ENCODE measurements around the gene SLC25A44. TPM values are rescaled to one million over a fixed set of nuclear protein-coding genes. Genes with fewer than 3 reads are reported as not detected.

SLC25A44 gene
- total RNA-seq, 1 donor from 2014 or later, result 21.3 TPM

GRCh38 chr1:156149374-156150332 lies 44.3 kb upstream of the SLC25A44 start:
- Histone ChIP-seq H3K4me2 (ENCODE audit: low read length) (no peak overlapping the region), H3K4me3 (ENCODE audit: insufficient read depth, low read depth, low read length) (no peak overlapping the region), H3K9me3 (ENCODE audit: insufficient read depth, low read depth, low read length) (no peaks in the 10 kb centered on the region), H3K79me2 (ENCODE audit: insufficient read depth, low read length) (no peaks in the 10 kb centered on the region), H3K4me1 (ENCODE audit: insufficient read depth, low read length) (peaks cover 19% of the 10 kb centered on the region), H2AFZ (ENCODE audit: low read depth, low read length) (no peak overlapping the region), H3K27ac (ENCODE audit: low read depth, low read length) (no peak overlapping the region), H3K36me3 (ENCODE audit: insufficient read depth, low read length) (no peaks in the 10 kb centered on the region), H3K9ac (ENCODE audit: low read length) (no peak overlapping the region), H4K20me1 (ENCODE audit: insufficient read depth, low read length) (peaks cover 10% of the 10 kb centered on the region), H3K27me3 (ENCODE audit: insufficient read depth, low read length) (peaks cover 18% of the 10 kb centered on the region)
- Mint-ChIP-seq H3K4me1 (ENCODE audit: low read depth, unreplicated experiment) (peaks cover 12% of the 10 kb centered on the region), H3K36me3 (ENCODE audit: low read depth, unreplicated experiment) (no peaks in the 10 kb centered on the region), H3K4me3 (ENCODE audit: unreplicated experiment) (no peak overlapping the region), H3K27me3 (ENCODE audit: low read depth, unreplicated experiment) (peaks cover 32% of the 10 kb centered on the region), H3K27ac (ENCODE audit: unreplicated experiment) (no peak overlapping the region), H3K9me3 (ENCODE audit: unreplicated experiment) (no peaks in the 10 kb centered on the region)
- DNase-seq (ENCODE audit: low read depth) (no peak), FAIRE-seq (no peak)
- TF ChIP-seq CTCF (IDR thresholded peaks at IDR 0.05; ENCODE audit: insufficient read depth, low read depth, low read length) (no peak), EZH2 (IDR thresholded peaks at IDR 0.05; ENCODE audit: insufficient read depth, low read length) (peak; percentile 62)

GRCh38 chr1:156150333-156151011 lies 43.4 kb upstream of the SLC25A44 start:
- H3K27ac Mint-ChIP-seq (ENCODE audit: unreplicated experiment), result no peak overlapping the region
- Histone ChIP-seq H3K4me3 (ENCODE audit: insufficient read depth, low read depth, low read length) (no peak overlapping the region), H4K20me1 (ENCODE audit: insufficient read depth, low read length) (peaks cover 4% of the 10 kb centered on the region), H3K4me1 (ENCODE audit: insufficient read depth, low read length) (peaks cover 19% of the 10 kb centered on the region), H3K79me2 (ENCODE audit: insufficient read depth, low read length) (no peaks in the 10 kb centered on the region), H3K9me3 (ENCODE audit: insufficient read depth, low read depth, low read length) (no peaks in the 10 kb centered on the region), H3K4me2 (ENCODE audit: low read length) (no peak overlapping the region), H3K9ac (ENCODE audit: low read length) (no peak overlapping the region), H2AFZ (ENCODE audit: low read depth, low read length) (no peak overlapping the region), H3K27ac (ENCODE audit: low read depth, low read length) (no peak overlapping the region), H3K27me3 (ENCODE audit: insufficient read depth, low read length) (peaks cover 18% of the 10 kb centered on the region), H3K36me3 (ENCODE audit: insufficient read depth, low read length) (no peaks in the 10 kb centered on the region)
- no peaks in the 10 kb centered on the region for H3K36me3 Mint-ChIP-seq (ENCODE audit: low read depth, unreplicated experiment)
- peaks cover 34% of the 10 kb centered on the region for H3K27me3 Mint-ChIP-seq (ENCODE audit: low read depth, unreplicated experiment)
- DNase-seq (ENCODE audit: low read depth) (no peak), FAIRE-seq (no peak)
- TF ChIP-seq CTCF (IDR thresholded peaks at IDR 0.05; ENCODE audit: insufficient read depth, low read depth, low read length), result no peak
- no peak for TF ChIP-seq EZH2 (IDR thresholded peaks at IDR 0.05; ENCODE audit: insufficient read depth, low read length)
- H3K9me3 Mint-ChIP-seq (ENCODE audit: unreplicated experiment), result no peaks in the 10 kb centered on the region
- H3K4me1 Mint-ChIP-seq (ENCODE audit: low read depth, unreplicated experiment), result peaks cover 9% of the 10 kb centered on the region
- no peak overlapping the region for H3K4me3 Mint-ChIP-seq (ENCODE audit: unreplicated experiment)

Data from astrocyte (in vitro differentiated cells and primary cell).